Measurements from ENCODE around the gene FMNL2.

FMNL2 gene

DNA sequence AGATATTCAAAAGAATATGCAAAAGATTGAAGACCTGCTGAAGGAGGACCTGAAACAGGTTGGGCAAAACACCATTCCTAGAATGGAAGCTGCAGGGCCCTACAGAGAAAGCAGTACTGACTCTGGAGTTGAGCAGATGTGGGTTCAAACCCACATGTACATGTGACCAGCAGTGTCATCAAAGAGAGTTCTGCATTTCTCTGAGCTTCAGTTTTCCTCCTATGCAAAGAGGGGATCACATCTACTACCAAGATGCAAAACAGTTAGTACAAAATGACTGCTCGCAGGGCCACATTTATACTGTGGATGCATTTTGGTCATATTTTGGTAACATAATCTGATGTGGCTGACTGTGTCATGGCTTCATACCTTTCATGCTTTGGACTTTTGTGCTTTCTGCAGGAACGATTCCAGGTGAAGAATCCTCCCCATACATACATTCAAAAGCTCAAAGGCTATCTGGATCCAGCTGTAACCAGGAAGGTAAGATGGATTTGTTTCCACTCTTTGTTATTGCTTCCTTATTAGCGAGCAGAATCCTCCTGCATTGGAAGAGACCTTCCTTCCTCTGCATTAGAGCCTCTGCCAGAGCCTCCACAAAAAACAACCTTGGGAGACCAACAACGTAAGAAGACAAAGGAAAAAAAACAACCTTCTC, 207.5 kb downstream of the FMNL2 start:
- Histone ChIP-seq H3K9me2 (replicated peaks; ENCODE audit: insufficient read depth, low read length) (no peaks in the 10 kb centered on the region), H3F3A (ENCODE audit: insufficient read depth, low read length) (no peaks in the 10 kb centered on the region; the same call in 1 of the 2 replicates), H3K27ac (ENCODE audit: low read length) (no peak overlapping the region), H3K9ac (ENCODE audit: low read length) (no peak overlapping the region), H2AFZ (ENCODE audit: low read length) (no peak overlapping the region), H3K4me3 (ENCODE audit: low read length) (no peak overlapping the region), H4K20me1 (ENCODE audit: insufficient read depth, low read length) (no peaks in the 10 kb centered on the region), H3K9me3 (replicated peaks; ENCODE audit: insufficient read depth, low read length) (no peaks in the 10 kb centered on the region), H3K4me1 (ENCODE audit: low read length) (no peaks in the 10 kb centered on the region), H3K79me2 (ENCODE audit: low read length) (no peaks in the 10 kb centered on the region), H3K27me3 (replicated peaks; ENCODE audit: insufficient read depth, low read length) (no peaks in the 10 kb centered on the region), H3K4me2 (ENCODE audit: low read depth, low read length) (no peak overlapping the region), H3K36me3 (replicated peaks; ENCODE audit: insufficient read depth, low read length) (no peaks in the 10 kb centered on the region)
- DNase-seq, result no peak
- TF ChIP-seq EZH2phosphoT487 (IDR thresholded peaks at IDR 0.05; ENCODE audit: low read length), result no peak
- TF ChIP-seq EZH2 (optimal IDR thresholded peaks at IDR 0.05; ENCODE audit: low read depth, low read length), result no peak
- TF ChIP-seq, protein P1, sequence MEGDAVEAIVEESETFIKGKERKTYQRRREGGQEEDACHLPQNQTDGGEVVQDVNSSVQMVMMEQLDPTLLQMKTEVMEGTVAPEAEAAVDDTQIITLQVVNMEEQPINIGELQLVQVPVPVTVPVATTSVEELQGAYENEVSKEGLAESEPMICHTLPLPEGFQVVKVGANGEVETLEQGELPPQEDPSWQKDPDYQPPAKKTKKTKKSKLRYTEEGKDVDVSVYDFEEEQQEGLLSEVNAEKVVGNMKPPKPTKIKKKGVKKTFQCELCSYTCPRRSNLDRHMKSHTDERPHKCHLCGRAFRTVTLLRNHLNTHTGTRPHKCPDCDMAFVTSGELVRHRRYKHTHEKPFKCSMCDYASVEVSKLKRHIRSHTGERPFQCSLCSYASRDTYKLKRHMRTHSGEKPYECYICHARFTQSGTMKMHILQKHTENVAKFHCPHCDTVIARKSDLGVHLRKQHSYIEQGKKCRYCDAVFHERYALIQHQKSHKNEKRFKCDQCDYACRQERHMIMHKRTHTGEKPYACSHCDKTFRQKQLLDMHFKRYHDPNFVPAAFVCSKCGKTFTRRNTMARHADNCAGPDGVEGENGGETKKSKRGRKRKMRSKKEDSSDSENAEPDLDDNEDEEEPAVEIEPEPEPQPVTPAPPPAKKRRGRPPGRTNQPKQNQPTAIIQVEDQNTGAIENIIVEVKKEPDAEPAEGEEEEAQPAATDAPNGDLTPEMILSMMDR (IDR thresholded peaks at IDR 0.05; ENCODE audit: low read length), result no peak

DNA sequence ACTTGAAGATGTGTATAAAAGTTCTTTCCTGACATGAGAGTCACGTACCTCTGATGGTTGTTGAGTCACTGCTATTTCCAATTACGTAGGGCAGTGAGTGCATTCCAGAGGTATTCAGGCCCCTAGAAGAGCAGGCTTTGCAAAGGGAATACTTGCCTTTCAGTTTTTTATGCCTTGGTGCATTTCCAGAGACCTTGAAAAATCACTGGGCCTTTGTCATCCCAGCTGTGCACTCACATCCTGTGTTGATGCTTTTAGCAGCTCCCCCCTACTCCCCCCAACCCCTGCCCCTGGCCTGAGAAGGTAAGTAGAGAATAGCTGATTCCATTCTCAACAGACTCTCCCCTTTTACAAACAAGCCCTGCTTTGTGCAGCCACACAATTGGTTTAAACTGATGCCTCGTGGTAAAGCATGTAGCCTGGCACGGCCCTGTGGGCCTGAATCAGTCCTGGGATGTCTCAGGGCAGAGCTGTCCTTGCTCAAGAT, 208.1 kb downstream of the FMNL2 start:
- H3K27ac ChIP-seq (ENCODE audit: low read length), result no peak overlapping the region
- no peak overlapping the region for H2AFZ ChIP-seq (ENCODE audit: low read length)
- H3K4me2 ChIP-seq (ENCODE audit: low read depth, low read length), result no peak overlapping the region
- no peaks in the 10 kb centered on the region for H3K79me2 ChIP-seq (ENCODE audit: low read length)
- no peak overlapping the region for H3K9ac ChIP-seq (ENCODE audit: low read length)
- no peak overlapping the region for H3K4me3 ChIP-seq (ENCODE audit: low read length)
- H3K27me3 ChIP-seq (replicated peaks; ENCODE audit: insufficient read depth, low read length), result no peaks in the 10 kb centered on the region
- no peak for DNase-seq
- no peaks in the 10 kb centered on the region for H3K36me3 ChIP-seq (replicated peaks; ENCODE audit: insufficient read depth, low read length)
- H3K9me2 ChIP-seq (replicated peaks; ENCODE audit: insufficient read depth, low read length), result no peaks in the 10 kb centered on the region
- no peaks in the 10 kb centered on the region for H3K9me3 ChIP-seq (replicated peaks; ENCODE audit: insufficient read depth, low read length)
- H3F3A ChIP-seq (ENCODE audit: insufficient read depth, low read length), result no peaks in the 10 kb centered on the region; the same call in 1 of the 2 replicates
- no peak for TF ChIP-seq EZH2phosphoT487 (IDR thresholded peaks at IDR 0.05; ENCODE audit: low read length)
- no peaks in the 10 kb centered on the region for H3K4me1 ChIP-seq (ENCODE audit: low read length)
- H4K20me1 ChIP-seq (ENCODE audit: insufficient read depth, low read length), result no peaks in the 10 kb centered on the region

DNA sequence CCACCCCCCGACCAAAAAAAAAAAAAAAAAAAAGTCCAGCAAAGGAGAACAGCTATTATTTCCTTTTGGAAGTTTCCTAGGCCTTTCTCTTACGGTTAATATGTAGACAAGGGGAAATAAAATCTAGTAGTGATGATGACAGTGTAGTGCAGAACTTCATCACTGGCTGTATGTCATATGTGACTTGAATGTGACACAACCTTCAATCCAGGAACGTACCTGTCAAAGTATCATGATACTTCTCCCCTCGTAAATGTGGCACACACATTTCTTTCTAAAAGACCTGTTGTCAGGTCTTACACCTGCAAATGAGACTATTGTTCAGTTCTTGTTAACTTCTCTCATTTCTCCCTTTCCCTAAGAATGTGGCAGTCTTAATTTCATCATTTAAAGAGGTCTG, 208.7 kb downstream of the FMNL2 start:
- Histone ChIP-seq H3K4me2 (ENCODE audit: low read depth, low read length) (no peak overlapping the region), H3K4me3 (ENCODE audit: low read length) (no peak overlapping the region), H3K9me3 (replicated peaks; ENCODE audit: insufficient read depth, low read length) (no peaks in the 10 kb centered on the region), H3K27me3 (replicated peaks; ENCODE audit: insufficient read depth, low read length) (no peaks in the 10 kb centered on the region), H4K20me1 (ENCODE audit: insufficient read depth, low read length) (no peaks in the 10 kb centered on the region), H2AFZ (ENCODE audit: low read length) (no peak overlapping the region), H3K27ac (ENCODE audit: low read length) (no peak overlapping the region), H3F3A (ENCODE audit: insufficient read depth, low read length) (no peaks in the 10 kb centered on the region; the same call in 1 of the 2 replicates), H3K4me1 (ENCODE audit: low read length) (no peaks in the 10 kb centered on the region), H3K9ac (ENCODE audit: low read length) (no peak overlapping the region), H3K79me2 (ENCODE audit: low read length) (no peaks in the 10 kb centered on the region), H3K9me2 (replicated peaks; ENCODE audit: insufficient read depth, low read length) (no peaks in the 10 kb centered on the region), H3K36me3 (replicated peaks; ENCODE audit: insufficient read depth, low read length) (no peaks in the 10 kb centered on the region)
- DNase-seq, result no peak
- no peak for TF ChIP-seq EZH2phosphoT487 (IDR thresholded peaks at IDR 0.05; ENCODE audit: low read length)
- TF ChIP-seq, protein P1 (IDR thresholded peaks at IDR 0.05; ENCODE audit: low read length), result no peak
- no peak for TF ChIP-seq EZH2 (optimal IDR thresholded peaks at IDR 0.05; ENCODE audit: low read depth, low read length)

DNA sequence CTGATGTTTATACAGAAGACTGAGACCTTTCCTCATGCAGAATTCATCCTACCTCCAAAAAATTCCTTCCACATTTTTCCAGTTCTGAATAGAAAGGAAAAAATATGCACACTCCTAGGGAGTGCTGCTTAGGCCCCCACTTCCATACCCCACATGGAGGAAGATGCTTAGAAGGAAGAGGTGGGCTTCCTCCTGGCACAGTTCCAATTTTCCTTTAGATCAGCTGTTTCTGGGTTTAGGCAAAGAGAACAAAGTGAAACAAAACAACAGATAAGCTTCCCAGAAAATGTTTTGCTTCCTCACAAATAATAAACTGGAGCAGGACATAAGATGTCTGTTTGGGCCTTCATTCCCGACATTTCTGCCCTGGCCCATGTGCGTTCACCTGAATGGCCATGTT, 209.7 kb downstream of the FMNL2 start:
- Histone ChIP-seq H4K20me1 (ENCODE audit: insufficient read depth, low read length) (no peaks in the 10 kb centered on the region), H3K27me3 (replicated peaks; ENCODE audit: insufficient read depth, low read length) (no peaks in the 10 kb centered on the region), H3F3A (ENCODE audit: insufficient read depth, low read length) (no peaks in the 10 kb centered on the region; the same call in 1 of the 2 replicates), H3K36me3 (replicated peaks; ENCODE audit: insufficient read depth, low read length) (no peaks in the 10 kb centered on the region), H3K9ac (ENCODE audit: low read length) (no peak overlapping the region), H3K4me1 (ENCODE audit: low read length) (no peaks in the 10 kb centered on the region), H3K79me2 (ENCODE audit: low read length) (no peaks in the 10 kb centered on the region), H3K27ac (ENCODE audit: low read length) (no peak overlapping the region), H2AFZ (ENCODE audit: low read length) (no peak overlapping the region), H3K4me2 (ENCODE audit: low read depth, low read length) (no peak overlapping the region), H3K9me3 (replicated peaks; ENCODE audit: insufficient read depth, low read length) (no peaks in the 10 kb centered on the region), H3K9me2 (replicated peaks; ENCODE audit: insufficient read depth, low read length) (no peaks in the 10 kb centered on the region), H3K4me3 (ENCODE audit: low read length) (no peak overlapping the region)
- no peak for TF ChIP-seq EZH2 (optimal IDR thresholded peaks at IDR 0.05; ENCODE audit: low read depth, low read length)
- TF ChIP-seq, protein P1 (IDR thresholded peaks at IDR 0.05; ENCODE audit: low read length), result no peak
- no peak for TF ChIP-seq EZH2phosphoT487 (IDR thresholded peaks at IDR 0.05; ENCODE audit: low read length)
- no peak for DNase-seq

All from MM.1S (cell line).